Epithelial cell of proximal tubule (primary cell): ENCODE results near the gene EFNA5. TPM values are rescaled to one million over a fixed set of nuclear protein-coding genes. Genes with fewer than 3 reads are reported as not detected.
"Not testable (repeated sequence)": the region's sequence is repeated elsewhere in the genome, so short reads cannot be mapped to it uniquely, and the experiment has no call there.

Experiments
- DNase-seq: peaks from one replicate; pipeline ENCODE4 v3.0.0-alpha.2; 2011; ENCODE audit warnings: low read depth
- H3K4me3 ChIP-seq: 2 replicates; pipeline ENCODE4 v1.5.1; 2011; ENCODE audit warnings: low read depth, mild to moderate bottlenecking, low read length
- total RNA-seq: library from RNA; depleted of rRNA; stranded (reverse); fragments of >200 nt; gene quantifications from 2 replicates; pipeline ENCODE4 v1.2.3, GENCODE V29; 2015
- TF ChIP-seq, protein P1 (sequence below): conservative IDR thresholded peaks from 2 replicates; pipeline ENCODE4 v1.5.1; 2012; ENCODE audit warnings: low read depth, mild to moderate bottlenecking, low read length

EFNA5 gene
- total RNA-seq, 1 donor from 2014 or later = 28.1 TPM

DNA sequence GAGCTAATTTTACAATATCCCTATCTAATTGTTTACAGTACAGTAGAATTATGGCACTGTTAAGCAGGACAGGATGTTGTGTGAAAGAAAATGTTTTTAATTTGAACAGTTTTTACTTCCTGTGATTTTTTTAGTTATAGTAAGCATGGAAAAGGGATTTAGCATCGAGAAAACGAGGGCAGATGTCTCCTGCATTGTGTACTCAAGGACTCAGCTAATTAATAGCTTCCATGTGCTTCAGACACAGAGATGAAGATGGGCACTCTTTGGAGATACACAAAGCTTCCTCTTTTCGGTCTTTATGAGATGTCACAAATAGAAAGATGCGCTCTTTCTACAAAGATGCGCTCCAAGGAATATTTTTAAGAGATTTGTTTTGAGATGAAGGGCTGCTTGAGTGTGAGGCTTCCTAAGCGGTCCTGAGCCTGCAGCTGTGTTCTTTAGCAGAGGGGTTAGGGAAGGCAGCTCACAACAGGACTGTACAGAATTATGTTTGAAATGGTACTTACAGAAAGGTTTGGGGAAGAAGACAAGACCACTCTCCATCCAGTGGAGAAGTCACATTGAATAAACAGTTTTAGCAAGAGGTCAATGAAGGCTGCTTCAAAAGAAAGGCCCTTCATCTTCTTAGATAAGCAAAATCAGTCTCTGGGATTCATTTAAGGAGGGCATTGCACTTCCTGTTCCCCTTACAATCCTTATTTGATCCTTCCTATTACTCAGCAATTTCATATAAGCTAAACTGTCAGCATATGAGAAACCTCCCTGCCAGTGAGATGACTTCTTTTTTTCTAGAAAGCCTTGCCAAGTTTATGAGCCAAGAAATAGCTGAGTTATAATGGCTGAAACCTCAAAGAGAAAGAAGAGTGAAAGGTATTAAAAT, 311.5 kb downstream of the EFNA5 start:
- H3K4me3 ChIP-seq = no peak overlapping the region
- TF ChIP-seq, protein P1, sequence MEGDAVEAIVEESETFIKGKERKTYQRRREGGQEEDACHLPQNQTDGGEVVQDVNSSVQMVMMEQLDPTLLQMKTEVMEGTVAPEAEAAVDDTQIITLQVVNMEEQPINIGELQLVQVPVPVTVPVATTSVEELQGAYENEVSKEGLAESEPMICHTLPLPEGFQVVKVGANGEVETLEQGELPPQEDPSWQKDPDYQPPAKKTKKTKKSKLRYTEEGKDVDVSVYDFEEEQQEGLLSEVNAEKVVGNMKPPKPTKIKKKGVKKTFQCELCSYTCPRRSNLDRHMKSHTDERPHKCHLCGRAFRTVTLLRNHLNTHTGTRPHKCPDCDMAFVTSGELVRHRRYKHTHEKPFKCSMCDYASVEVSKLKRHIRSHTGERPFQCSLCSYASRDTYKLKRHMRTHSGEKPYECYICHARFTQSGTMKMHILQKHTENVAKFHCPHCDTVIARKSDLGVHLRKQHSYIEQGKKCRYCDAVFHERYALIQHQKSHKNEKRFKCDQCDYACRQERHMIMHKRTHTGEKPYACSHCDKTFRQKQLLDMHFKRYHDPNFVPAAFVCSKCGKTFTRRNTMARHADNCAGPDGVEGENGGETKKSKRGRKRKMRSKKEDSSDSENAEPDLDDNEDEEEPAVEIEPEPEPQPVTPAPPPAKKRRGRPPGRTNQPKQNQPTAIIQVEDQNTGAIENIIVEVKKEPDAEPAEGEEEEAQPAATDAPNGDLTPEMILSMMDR = no peak
- no peak for DNase-seq

DNA sequence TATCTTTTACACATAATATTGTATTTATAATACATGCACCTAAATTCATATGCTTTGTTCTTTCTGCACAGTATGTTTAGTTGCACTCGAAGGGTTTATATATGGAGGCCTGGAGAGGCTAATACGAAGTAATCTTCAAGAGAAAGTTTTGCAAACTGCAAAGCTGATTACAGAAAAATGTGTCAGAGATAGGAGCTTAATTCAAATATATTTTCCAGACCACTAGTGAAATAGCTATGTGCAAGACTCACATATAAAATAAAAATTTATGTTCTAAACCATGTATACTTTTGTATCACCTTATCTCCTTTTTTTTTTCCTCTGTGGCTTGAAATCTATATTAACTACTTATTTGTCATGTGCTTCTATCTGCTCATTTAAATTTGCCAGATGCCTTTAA, 313.8 kb downstream of the EFNA5 start:
- TF ChIP-seq, protein P1 = no peak
- H3K4me3 ChIP-seq = no peak overlapping the region
- no peak for DNase-seq

DNA sequence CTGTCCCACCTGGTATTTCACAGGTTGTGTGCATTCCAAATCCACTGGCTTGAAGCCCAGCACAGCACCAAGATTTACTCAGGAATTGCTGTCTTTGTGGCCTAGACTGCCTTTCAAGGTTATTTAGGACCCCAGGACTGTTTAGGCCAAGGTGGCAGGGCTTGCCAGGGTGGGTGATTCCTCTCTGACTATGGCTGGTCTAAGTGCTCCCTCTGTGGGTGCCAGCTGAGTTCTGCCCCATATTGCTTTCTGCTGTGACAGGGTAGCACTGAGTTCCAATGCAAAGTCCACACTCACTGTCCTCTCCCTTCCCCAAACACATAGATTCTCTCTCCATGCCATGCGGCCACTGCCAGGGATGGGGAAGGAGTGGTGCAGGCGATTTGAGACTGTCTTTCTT, 318.2 kb downstream of the EFNA5 start:
- no peak overlapping the region for H3K4me3 ChIP-seq
- no peak for DNase-seq
- TF ChIP-seq, protein P1 = no peak

DNA sequence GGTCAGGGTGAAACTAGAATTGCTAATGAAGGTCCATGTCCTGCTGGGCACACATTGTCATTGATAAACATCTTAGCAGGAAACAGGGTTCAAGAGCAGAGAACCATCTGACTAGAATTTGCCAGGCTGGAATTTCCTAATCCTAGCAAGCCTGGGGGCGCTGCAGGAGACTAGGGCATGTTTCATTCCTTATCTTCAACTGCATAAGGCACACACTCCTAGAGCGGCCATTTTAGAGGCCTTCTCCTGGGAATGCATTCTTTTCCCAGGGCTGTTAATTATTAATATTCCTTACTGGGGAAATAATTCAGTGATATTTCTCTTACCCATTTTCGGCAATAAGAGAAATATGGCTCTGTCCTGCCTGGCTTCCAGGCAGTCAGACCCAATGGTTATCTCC, 324.2 kb downstream of the EFNA5 start:
- DNase-seq, H3K4me3 ChIP-seq: not testable (repeated sequence)

DNA sequence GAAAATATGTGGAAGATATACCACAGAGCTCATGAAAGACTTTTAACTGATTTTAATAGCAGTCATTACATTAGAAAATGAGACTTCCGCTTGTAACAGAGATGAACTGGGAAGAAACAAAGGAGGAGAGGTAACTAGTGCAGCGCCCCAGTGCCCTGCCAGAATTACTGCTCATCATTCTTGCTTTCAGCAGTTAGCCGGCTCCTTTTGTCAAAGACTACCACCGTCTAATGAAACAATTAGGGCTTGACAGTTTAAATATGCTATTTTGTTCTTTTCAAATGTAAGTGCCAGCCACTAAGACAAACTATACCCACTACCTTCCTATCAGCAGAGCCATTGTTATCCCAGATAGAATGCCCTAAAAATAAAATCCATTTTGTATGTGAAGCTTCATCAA, 328.4 kb downstream of the EFNA5 start:
- no peak overlapping the region for H3K4me3 ChIP-seq
- TF ChIP-seq, protein P1 = no peak
- DNase-seq = no peak

DNA sequence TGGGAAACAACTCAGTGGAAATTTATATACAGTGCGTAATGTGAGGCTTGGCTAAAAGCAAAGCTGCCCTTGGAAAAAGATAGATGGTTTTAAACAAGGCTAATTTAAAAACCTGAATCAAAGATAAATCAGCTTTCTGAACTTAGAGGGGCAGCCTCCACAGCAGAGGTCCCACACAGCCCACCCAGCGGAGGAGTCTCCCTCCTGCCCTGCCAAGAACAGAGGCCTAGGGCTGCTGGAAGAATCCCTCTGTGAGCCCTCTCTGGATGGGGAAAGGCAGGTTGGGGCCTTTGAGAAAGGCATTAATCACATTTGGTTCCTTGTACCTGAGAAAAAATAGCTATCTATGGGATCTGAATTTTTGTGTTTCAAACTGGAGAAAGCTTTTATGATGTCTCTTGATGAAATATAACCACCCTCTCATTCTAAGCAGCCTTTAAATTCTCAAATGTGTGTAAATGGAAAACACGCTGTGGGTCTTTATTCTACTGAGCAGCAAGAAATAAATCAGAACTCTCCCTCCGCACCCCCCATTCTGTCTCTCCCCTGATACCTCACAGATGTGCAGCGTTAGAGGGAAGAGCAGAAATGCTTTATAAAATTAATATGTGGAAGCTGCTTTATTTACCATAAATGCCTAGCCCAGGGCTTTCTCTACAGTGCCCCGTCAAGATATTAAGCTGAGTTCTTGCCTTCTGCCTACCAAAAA, 329.2 kb downstream of the EFNA5 start:
- DNase-seq = no peak
- TF ChIP-seq, protein P1 = no peak
- H3K4me3 ChIP-seq = no peak overlapping the region

DNA sequence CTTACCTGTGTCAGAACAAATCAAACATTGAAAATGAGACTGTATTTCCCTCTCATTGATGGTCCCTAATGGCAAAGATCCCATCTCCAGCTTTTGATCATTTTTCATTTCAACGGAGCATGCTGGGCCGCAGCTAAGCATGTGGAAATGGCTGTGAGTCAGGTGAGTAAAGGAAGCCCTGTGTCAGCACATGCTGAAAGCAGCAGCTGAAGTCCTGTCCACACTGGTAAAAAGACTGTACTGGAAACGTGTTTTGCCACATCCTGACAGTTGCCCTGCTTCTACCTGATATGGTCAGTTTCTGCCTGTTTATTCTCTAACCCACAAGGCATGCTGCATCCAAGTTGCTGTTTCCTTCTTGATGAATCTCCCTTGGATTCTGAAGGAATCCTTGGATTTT, 330.1 kb downstream of the EFNA5 start:
- DNase-seq = no peak
- no peak overlapping the region for H3K4me3 ChIP-seq
- TF ChIP-seq, protein P1 = no peak
